Measurements from ENCODE around the gene ELOVL3.

ELOVL3 gene

GRCh38 chr10:102222797-102223196 is 3.3 kb upstream of the ELOVL3 start:
- DNase-seq (ENCODE audit: insufficient read length, low spot score) (no peak), FAIRE-seq (no peak)

- no peak for FAIRE-seq
These were observed 407 bp downstream of the ELOVL3 start for GRCh38 chr10:102226542-102226870.

GRCh38 chr10:102227050-102227449 is 951 bp downstream of the ELOVL3 start:
- FAIRE-seq (no peak), DNase-seq (ENCODE audit: insufficient read length, low spot score) (no peak)

More at GRCh38 chr10:102226542-102226870, 407 bp downstream of the ELOVL3 start:
- no peak for DNase-seq (ENCODE audit: insufficient read length, low spot score)

- FAIRE-seq = peak; percentile 88
- DNase-seq (ENCODE audit: insufficient read length, low spot score) = peak; percentile 81
These were observed 3.7 kb downstream of the ELOVL3 start for GRCh38 chr10:102229810-102230263.

- FAIRE-seq (peak; percentile 93), DNase-seq (ENCODE audit: insufficient read length, low spot score) (peak; percentile 54)
These were observed 4.3 kb downstream of the ELOVL3 start for GRCh38 chr10:102230264-102230860.

- FAIRE-seq (no peak), DNase-seq (ENCODE audit: insufficient read length, low spot score) (no peak)
These were observed 4.8 kb downstream of the ELOVL3 start for GRCh38 chr10:102230861-102231356.

GRCh38 chr10:102231357-102232318 is 5.5 kb downstream of the ELOVL3 start:
- DNase-seq (ENCODE audit: insufficient read length, low spot score) (peak; percentile 67), FAIRE-seq (peak; percentile 44)

- FAIRE-seq = no peak
- DNase-seq (ENCODE audit: insufficient read length, low spot score) = no peak
These were observed 7.9 kb downstream of the ELOVL3 start for GRCh38 chr10:102233997-102234396.

GRCh38 chr10:102234888-102235597 is 8.9 kb downstream of the ELOVL3 start:
- FAIRE-seq = no peak
- DNase-seq (ENCODE audit: insufficient read length, low spot score) = no peak

GRCh38 chr10:102235598-102235920 is 9.5 kb downstream of the ELOVL3 start:
- no peak for DNase-seq (ENCODE audit: insufficient read length, low spot score)
- no peak for FAIRE-seq

GRCh38 chr10:102236006-102236405 is 9.9 kb downstream of the ELOVL3 start:
- DNase-seq (ENCODE audit: insufficient read length, low spot score) (no peak), FAIRE-seq (no peak)

GRCh38 chr10:102237711-102238252 is 11.7 kb downstream of the ELOVL3 start:
- no peak for DNase-seq (ENCODE audit: insufficient read length, low spot score)
- no peak for FAIRE-seq

GRCh38 chr10:102240467-102241031 is 14.4 kb downstream of the ELOVL3 start:
- no peak for DNase-seq (ENCODE audit: insufficient read length, low spot score)
- no peak for FAIRE-seq

GRCh38 chr10:102241032-102241443 is 14.9 kb downstream of the ELOVL3 start:
- FAIRE-seq (no peak), DNase-seq (ENCODE audit: insufficient read length, low spot score) (no peak)

GRCh38 chr10:102241444-102242117 is 15.5 kb downstream of the ELOVL3 start, which contains the start of gene PITX3:
Gene PITX3, minus strand, starts transcription at chr10:102241512. Its CDS starts 9,432 bp downstream, at chr10:102232080.
- DNase-seq (ENCODE audit: insufficient read length, low spot score) (peak; percentile 65), FAIRE-seq (no peak)

- DNase-seq (ENCODE audit: insufficient read length, low spot score) (no peak), FAIRE-seq (no peak)
These were observed 16.0 kb downstream of the ELOVL3 start for GRCh38 chr10:102242118-102242485.

GRCh38 chr10:102243309-102243708 is 17.2 kb downstream of the ELOVL3 start:
- peak; percentile 68 for DNase-seq (ENCODE audit: insufficient read length, low spot score)
- FAIRE-seq = peak; percentile 40

GRCh38 chr10:102245082-102245931 is 19.2 kb downstream of the ELOVL3 start, which contains the start of gene GBF1:
Gene GBF1, plus strand, starts transcription at chr10:102245532. Its CDS starts 13,407 bp downstream, at chr10:102258939.
- DNase-seq (ENCODE audit: insufficient read length, low spot score) (peak; percentile 99), FAIRE-seq (peak; percentile 90)

GRCh38 chr10:102245932-102246251 is 19.8 kb downstream of the ELOVL3 start:
- DNase-seq (ENCODE audit: insufficient read length, low spot score) (no peak), FAIRE-seq (no peak)
